ENCODE data around the gene GLB1L2.
A peak's percentile ranks its signal among the peaks of the same experiment; 100 is the strongest.

Gene GLB1L2

GRCh38 chr11:134410766-134411165 is 79.0 kb downstream of the GLB1L2 start:
- no CpG with 5 or more reads among the region's 5 CpGs for WGBS (ENCODE audit: insufficient coverage, insufficient read length)
- Histone ChIP-seq H3K27me3 (ENCODE audit: control insufficient read depth, insufficient read depth, low read length) (no peaks in the 10 kb centered on the region), H3K4me3 (ENCODE audit: low read length) (no peak overlapping the region; the same call in 1 of the 2 replicates), H3K36me3 (ENCODE audit: control insufficient read depth, insufficient read depth, low read length) (no peaks in the 10 kb centered on the region), H3K4me1 (ENCODE audit: control insufficient read depth, insufficient read depth, low read length) (peaks cover 15% of the 10 kb centered on the region), H3K9me3 (ENCODE audit: control insufficient read depth, insufficient read depth, low read length) (no peaks in the 10 kb centered on the region), H3K27ac (ENCODE audit: low read length) (no peak overlapping the region)
- DNase-seq (ENCODE audit: low read depth, low spot score): no peak

- Histone ChIP-seq H3K27ac (ENCODE audit: low read length) (no peak within 1 kb of the TSS), H3K9me3 (ENCODE audit: control insufficient read depth, insufficient read depth, low read length) (no peaks in the 10 kb centered on the region), H3K4me3 (ENCODE audit: low read length) (peak within 1 kb of the TSS; percentile 82; the same call in 1 of the 2 replicates), H3K36me3 (ENCODE audit: control insufficient read depth, insufficient read depth, low read length) (no peaks in the 10 kb centered on the region), H3K4me1 (ENCODE audit: control insufficient read depth, insufficient read depth, low read length) (peaks cover 15% of the 10 kb centered on the region), H3K27me3 (ENCODE audit: control insufficient read depth, insufficient read depth, low read length) (no peaks in the 10 kb centered on the region)
- WGBS (ENCODE audit: insufficient coverage, insufficient read length): no CpG with 5 or more reads among the region's 94 CpGs
- no peak for DNase-seq (ENCODE audit: low read depth, low spot score)
These were observed 80.6 kb downstream of the GLB1L2 start, which contains the start of gene B3GAT1 for GRCh38 chr11:134412203-134413042. TSS of gene B3GAT1 (minus strand) at chr11:134412242. CDS start at chr11:134387659, 24,583 bp downstream.

- DNase-seq (ENCODE audit: low read depth, low spot score): no peak
- Histone ChIP-seq H3K4me1 (ENCODE audit: control insufficient read depth, insufficient read depth, low read length) (peaks cover 15% of the 10 kb centered on the region), H3K9me3 (ENCODE audit: control insufficient read depth, insufficient read depth, low read length) (no peaks in the 10 kb centered on the region), H3K36me3 (ENCODE audit: control insufficient read depth, insufficient read depth, low read length) (no peaks in the 10 kb centered on the region), H3K27ac (ENCODE audit: low read length) (no peak overlapping the region), H3K27me3 (ENCODE audit: control insufficient read depth, insufficient read depth, low read length) (no peaks in the 10 kb centered on the region), H3K4me3 (ENCODE audit: low read length) (peak overlapping the region; percentile 69; the same call in 1 of the 2 replicates)
- no CpG with 5 or more reads among the region's 22 CpGs for WGBS (ENCODE audit: insufficient coverage, insufficient read length)
These were observed 81.4 kb downstream of the GLB1L2 start for GRCh38 chr11:134413043-134413825.

- Histone ChIP-seq H3K27ac (ENCODE audit: low read length) (no peak overlapping the region), H3K4me3 (ENCODE audit: low read length) (peak overlapping the region; percentile 5; the same call in 1 of the 2 replicates), H3K4me1 (ENCODE audit: control insufficient read depth, insufficient read depth, low read length) (peaks cover 15% of the 10 kb centered on the region), H3K27me3 (ENCODE audit: control insufficient read depth, insufficient read depth, low read length) (no peaks in the 10 kb centered on the region), H3K36me3 (ENCODE audit: control insufficient read depth, insufficient read depth, low read length) (no peaks in the 10 kb centered on the region), H3K9me3 (ENCODE audit: control insufficient read depth, insufficient read depth, low read length) (no peaks in the 10 kb centered on the region)
- DNase-seq (ENCODE audit: low read depth, low spot score): no peak
- WGBS (ENCODE audit: insufficient coverage, insufficient read length): no CpG with 5 or more reads among the region's 18 CpGs
These were observed 82.3 kb downstream of the GLB1L2 start for GRCh38 chr11:134413826-134414731.

- no peak overlapping the region for H3K4me3 ChIP-seq (ENCODE audit: low read length)
- WGBS (ENCODE audit: insufficient coverage, insufficient read length): no CpG with 5 or more reads among the region's 17 CpGs
- H3K4me1 ChIP-seq (ENCODE audit: control insufficient read depth, insufficient read depth, low read length): peaks cover 15% of the 10 kb centered on the region
- H3K27ac ChIP-seq (ENCODE audit: low read length): no peak overlapping the region
- no peaks in the 10 kb centered on the region for H3K9me3 ChIP-seq (ENCODE audit: control insufficient read depth, insufficient read depth, low read length)
- DNase-seq (ENCODE audit: low read depth, low spot score): no peak
- H3K27me3 ChIP-seq (ENCODE audit: control insufficient read depth, insufficient read depth, low read length): no peaks in the 10 kb centered on the region
- H3K36me3 ChIP-seq (ENCODE audit: control insufficient read depth, insufficient read depth, low read length): no peaks in the 10 kb centered on the region
These were observed 83.3 kb downstream of the GLB1L2 start for GRCh38 chr11:134414766-134415765.

- Histone ChIP-seq H3K4me3 (ENCODE audit: low read length) (no peak overlapping the region), H3K27me3 (ENCODE audit: control insufficient read depth, insufficient read depth, low read length) (no peaks in the 10 kb centered on the region), H3K4me1 (ENCODE audit: control insufficient read depth, insufficient read depth, low read length) (peaks cover 13% of the 10 kb centered on the region), H3K36me3 (ENCODE audit: control insufficient read depth, insufficient read depth, low read length) (no peaks in the 10 kb centered on the region), H3K9me3 (ENCODE audit: control insufficient read depth, insufficient read depth, low read length) (no peaks in the 10 kb centered on the region), H3K27ac (ENCODE audit: low read length) (no peak overlapping the region)
- no CpG with 5 or more reads among the region's 10 CpGs for WGBS (ENCODE audit: insufficient coverage, insufficient read length)
- no peak for DNase-seq (ENCODE audit: low read depth, low spot score)
These were observed 84.9 kb downstream of the GLB1L2 start for GRCh38 chr11:134416726-134417125.

GRCh38 chr11:134417871-134418840 is 86.4 kb downstream of the GLB1L2 start:
- no peak for DNase-seq (ENCODE audit: low read depth, low spot score)
- WGBS (ENCODE audit: insufficient coverage, insufficient read length): no CpG with 5 or more reads among the region's 14 CpGs
- H3K36me3 ChIP-seq (ENCODE audit: control insufficient read depth, insufficient read depth, low read length): no peaks in the 10 kb centered on the region
- peaks cover 13% of the 10 kb centered on the region for H3K4me1 ChIP-seq (ENCODE audit: control insufficient read depth, insufficient read depth, low read length)
- no peak overlapping the region for H3K4me3 ChIP-seq (ENCODE audit: low read length)
- H3K27me3 ChIP-seq (ENCODE audit: control insufficient read depth, insufficient read depth, low read length): no peaks in the 10 kb centered on the region
- no peak overlapping the region for H3K27ac ChIP-seq (ENCODE audit: low read length)
- H3K9me3 ChIP-seq (ENCODE audit: control insufficient read depth, insufficient read depth, low read length): no peaks in the 10 kb centered on the region

GRCh38 chr11:134423106-134423505 is 91.3 kb downstream of the GLB1L2 start:
- WGBS (ENCODE audit: insufficient coverage, insufficient read length): no CpG with 5 or more reads among the region's 10 CpGs
- no peak overlapping the region for H3K27ac ChIP-seq (ENCODE audit: low read length)
- no peak overlapping the region for H3K4me3 ChIP-seq (ENCODE audit: low read length)
- DNase-seq (ENCODE audit: low read depth, low spot score): no peak
- no peaks in the 10 kb centered on the region for H3K9me3 ChIP-seq (ENCODE audit: control insufficient read depth, insufficient read depth, low read length)
- H3K27me3 ChIP-seq (ENCODE audit: control insufficient read depth, insufficient read depth, low read length): no peaks in the 10 kb centered on the region
- peaks cover 2% of the 10 kb centered on the region for H3K4me1 ChIP-seq (ENCODE audit: control insufficient read depth, insufficient read depth, low read length)
- no peaks in the 10 kb centered on the region for H3K36me3 ChIP-seq (ENCODE audit: control insufficient read depth, insufficient read depth, low read length)
